ENCODE data around the gene MET.

- TF ChIP-seq EP300 (IDR thresholded peaks at IDR 0.05; ENCODE audit: borderline replicate concordance): no peak
- no peak for TF ChIP-seq ZBTB7A (IDR thresholded peaks at IDR 0.05; ENCODE audit: low read depth)
- no peak for TF ChIP-seq YY1 (IDR thresholded peaks at IDR 0.05; ENCODE audit: low read depth)
- TF ChIP-seq EGR1 (IDR thresholded peaks at IDR 0.05): no peak
- no peak for TF ChIP-seq REST (IDR thresholded peaks at IDR 0.05; ENCODE audit: low read depth)
- no peak for TF ChIP-seq USF1 (IDR thresholded peaks at IDR 0.05)
- TF ChIP-seq RAD21 (IDR thresholded peaks at IDR 0.05; ENCODE audit: low read depth): no peak
- TF ChIP-seq MAX (IDR thresholded peaks at IDR 0.05): no peak
These were observed 67.3 kb downstream of the MET start for GRCh38 chr7:116739307-116739706.
